IMR-90 (cell line): Measurements from ENCODE around the gene MYH9. TPM values are rescaled to one million over a fixed set of nuclear protein-coding genes. Genes with fewer than 3 reads are reported as not detected.
A peak's percentile ranks its signal among the peaks of the same experiment; 100 is the strongest.

Experiments
- ELK1 ChIP-seq: fragments of 150-350 bp; IDR thresholded peaks from 2 replicates; pipeline ENCODE4 v1.6.1; 2016; ENCODE audit warnings: low read depth, mild to moderate bottlenecking, low read length, moderate library complexity, borderline replicate concordance
- FOS ChIP-seq: fragments of 150-350 bp; IDR thresholded peaks from 2 replicates; pipeline ENCODE4 v1.6.1; 2016; ENCODE audit warnings: low read depth, low read length
- polyA plus RNA-seq, 3 experiments: library from polyadenylated mRNA; depleted of rRNA; stranded (reverse); fragments of >200 nt; gene quantifications; 2 replicates each; pipeline ENCODE4 v1.2.3, GENCODE V29; 2012; ENCODE audit warnings: low replicate concordance in 1 of 3
- total RNA-seq: library from RNA; depleted of rRNA; stranded (reverse); fragments of >200 nt; gene quantifications from 2 replicates; pipeline ENCODE4 v1.2.3, GENCODE V29; 2012

Gene MYH9
- total and polyA plus RNA-seq, 2 of the 4 experiments (the other 2 are of a cell fraction): 475 to 554 TPM

- TF ChIP-seq ELK1: no peak
- TF ChIP-seq FOS: peak; percentile 62
Observed at GRCh38 chr22:36329254-36330078, 58.3 kb downstream of the MYH9 start (continued).
